Heart right ventricle (tissue), 16 donors: ENCODE measurements around the gene CNTN5. TPM values are rescaled to one million over a fixed set of nuclear protein-coding genes. Genes with fewer than 3 reads are reported as not detected.

Source experiments
- ATAC-seq, 8 donors: fragments of 200-7000 bp; cut with Tn5 transposase; one replicate each; pipeline ENCODE4 v1.9.1; 2020; ENCODE audit warnings: mild to moderate bottlenecking in 8 of 8, moderate library complexity in 8 of 8, moderate number of reproducible peaks in 1 of 8
- DNase-seq, 2 donors: peaks; one replicate each; pipeline ENCODE4 v3.0.0-alpha.2; 2020
- H3K27ac ChIP-seq, 10 donors: fragments of 200-600 bp; sonication (generic) in 2 of 10; one replicate each; pipeline versions ENCODE4 v1.5.0 to v1.8.0; 2020 to 2022; ENCODE audit warnings: mild to moderate bottlenecking in 3 of 10
- H3K27me3 ChIP-seq, 7 donors: fragments of 200-600 bp; one replicate each; pipeline ENCODE4 v1.8.0; 2021 to 2022; ENCODE audit warnings: mild to moderate bottlenecking in 2 of 7
- H3K36me3 ChIP-seq, 9 donors: fragments of 200-600 bp; sonication (generic) in 1 of 9; one replicate each; pipeline versions ENCODE4 v1.5.0 to v1.8.0; 2020 to 2022; ENCODE audit warnings: mild to moderate bottlenecking in 2 of 9
- H3K4me1 ChIP-seq, 9 donors: fragments of 200-600 bp; sonication (generic) in 1 of 9; one replicate each; pipeline versions ENCODE4 v1.5.0 to v1.8.0; 2020 to 2022; ENCODE audit warnings: mild to moderate bottlenecking in 4 of 9
- H3K4me3 ChIP-seq, 10 donors: fragments of 200-600 bp; sonication (generic) in 2 of 10; one replicate each; pipeline versions ENCODE4 v1.5.0 to v1.8.0; 2020 to 2022; ENCODE audit warnings: mild to moderate bottlenecking in 7 of 10, moderate library complexity in 2 of 10
- H3K9me3 ChIP-seq, 11 donors: fragments of 200-600 bp in 10 of 11; sonication (generic) in 2 of 11; one replicate each; pipeline versions ENCODE4 v1.5.0 to v1.8.0; 2013 to 2022; ENCODE audit warnings: mild to moderate bottlenecking in 2 of 11, control low read depth in 1 of 11, moderate library complexity in 1 of 11
- CTCF ChIP-seq, 9 donors: fragments of 200-600 bp; sonication (generic) in 2 of 9; IDR thresholded peaks; one replicate each; pipeline versions ENCODE4 v1.5.0 to v1.8.0; 2021 to 2022; ENCODE audit warnings: antibody characterized with exemption in 9 of 9, mild to moderate bottlenecking in 5 of 9, moderate library complexity in 1 of 9
- WGBS, 2 donors: extraction: QIAGEN DNeasy Blood & Tissue Kit; methylation state at CpG; one replicate each; pipeline ENCODE4 v1.1.7; 2013; ENCODE audit warnings: inconsistent platforms in 1 of 2; 5-methylcytosine and 5-hydroxymethylcytosine counted together
- intact Hi-C, 10 donors: fragments of 100-400 bp; cut with DNase I; formaldehyde crosslinking; loops; one replicate each; pipeline versions ENCODE4 v1.11.1 to v1.14.2; 2022
- polyA plus RNA-seq, 2 donors: library from polyadenylated mRNA; stranded (reverse); fragments of 200-250 nt; gene quantifications; one replicate each; pipeline ENCODE4 v1.2.3, GENCODE V29; 2013
- total RNA-seq, 10 donors: library from RNA; stranded (reverse); fragmentation: NEBNext Ultra II Directional in 3 of 10; extraction: Animal tissue kit (Norgen Biotek cat#: 25700) in 3 of 10; gene quantifications; one replicate each; pipeline versions ENCODE4 v1.2.1 to v1.2.4, GENCODE V29; 2021 to 2023
- donor health status: Arrhythmogenic right ventricular cardiomyopathy.
- donor health status: ischemic (EF 13 %, LVEDD 7.1; RV severe dilation, severe dysfunction).
- donor health status: healthy with polysubstance abuse.
- donor health status: DM: no; HTN: yes; CAD: no.
- donor health status: DM: no; HTN: no; CAD: no.
- donor health status: ischemic (EF 25% LVEDD 6.9; RV normal size, moderate dysfunction).
- donor health status: ischemic (EF 25% LVEDD 5.7; RV mildly dilated, moderate dysfunction).
- donor health status: healthy.
- donor health status: DM: yes; HTN: yes; CAD: no.
- donor health status: Ischemic cardiomyopathy.
- donor health status: ischemic (EF 35%, LVEDD 5.7; RV mildly dilated, moderate dysfunction).
- donor health status: nonischemic (EF 11% LVEDD 7.7; RV severe dilation, severe dysfunction).
- donor health status: DM: yes; HTN: yes; CAD: no.
- donor health status: PGD.
- donor health status: ischemic (EF 29% LVEDD 5.4; RV normal size, mild dysfunction).
- donor health status: nonischemic (EF 23%, LVEDD 6.1; RV moderate dilation, normal function).

Gene CNTN5
- total and polyA plus RNA-seq, 12 donors = 0.05 to 0.35 (median 0.17) TPM; not detected in 6

DNA sequence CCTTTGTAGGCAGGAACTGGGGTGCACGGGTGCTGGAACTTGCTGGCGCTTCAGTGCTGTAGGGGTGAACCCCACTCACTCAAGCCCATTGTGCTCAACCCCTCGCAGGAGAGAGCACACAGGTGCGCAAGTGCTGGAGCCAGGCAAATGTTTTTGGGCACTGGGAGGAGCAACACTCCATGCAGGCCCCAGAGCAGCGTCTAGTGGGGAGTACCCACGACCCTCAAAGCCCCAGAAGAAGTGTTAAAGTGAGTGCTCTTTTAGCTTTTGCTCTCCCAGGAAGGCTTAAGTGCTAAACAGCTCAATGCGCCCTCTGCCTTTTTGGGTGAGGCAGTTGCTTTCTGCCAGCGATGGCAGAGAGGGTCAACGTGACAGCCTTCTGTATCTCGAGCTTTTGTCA is 1384.2 kb downstream of the CNTN5 start:
- intact Hi-C loops = no loop called here
- Histone ChIP-seq H3K9me3 (peaks cover 0 to 38% (median 0%) of the 10 kb centered on the region in 11 donors), H3K4me3 (no peak overlapping the region), H3K4me1 (no peaks in the 10 kb centered on the region), H3K27ac (no peak overlapping the region), H3K36me3 (no peaks in the 10 kb centered on the region), H3K27me3 (no peaks in the 10 kb centered on the region)
- ATAC-seq (no peak), DNase-seq (no peak)
- WGBS, 2 donors = 80% methylated on average over 10 of the region's 10 CpGs
- TF ChIP-seq CTCF (IDR thresholded peaks at IDR 0.05) = no peak
